Fibroblast of the aortic adventitia (primary cell): ENCODE data around the gene RPS18. TPM values are rescaled to one million over a fixed set of nuclear protein-coding genes. Genes with fewer than 3 reads are reported as not detected.
A peak's percentile ranks its signal among the peaks of the same experiment; 100 is the strongest.

Experiments used
- DNase-seq: peaks from one replicate; pipeline ENCODE4 v3.0.0-alpha.2; 2010; ENCODE audit warnings: low read depth
- H3K4me3 ChIP-seq: 2 replicates; pipeline ENCODE4 v1.5.1; 2011; ENCODE audit warnings: low read depth, mild to moderate bottlenecking, control low read depth, low read length, moderate library complexity
- CTCF ChIP-seq: IDR thresholded peaks from 2 replicates; pipeline ENCODE4 v1.5.1; 2011; ENCODE audit warnings: mild to moderate bottlenecking, low read length, control low read depth, inconsistent platforms; ENCODE audit not compliant: insufficient read depth
- total RNA-seq: library from RNA; depleted of rRNA; stranded (reverse); fragments of >200 nt; gene quantifications from 2 replicates; pipeline ENCODE4 v1.2.3, GENCODE V29; 2012; ENCODE audit warnings: low replicate concordance

RPS18 gene
- total RNA-seq, 1 donor = 4,237 TPM

- TF ChIP-seq CTCF = no peak
- no peak overlapping the region for H3K4me3 ChIP-seq
- DNase-seq = no peak
Observed at GRCh38 chr6:33292996-33293682, 21.3 kb downstream of the RPS18 start.

DNA sequence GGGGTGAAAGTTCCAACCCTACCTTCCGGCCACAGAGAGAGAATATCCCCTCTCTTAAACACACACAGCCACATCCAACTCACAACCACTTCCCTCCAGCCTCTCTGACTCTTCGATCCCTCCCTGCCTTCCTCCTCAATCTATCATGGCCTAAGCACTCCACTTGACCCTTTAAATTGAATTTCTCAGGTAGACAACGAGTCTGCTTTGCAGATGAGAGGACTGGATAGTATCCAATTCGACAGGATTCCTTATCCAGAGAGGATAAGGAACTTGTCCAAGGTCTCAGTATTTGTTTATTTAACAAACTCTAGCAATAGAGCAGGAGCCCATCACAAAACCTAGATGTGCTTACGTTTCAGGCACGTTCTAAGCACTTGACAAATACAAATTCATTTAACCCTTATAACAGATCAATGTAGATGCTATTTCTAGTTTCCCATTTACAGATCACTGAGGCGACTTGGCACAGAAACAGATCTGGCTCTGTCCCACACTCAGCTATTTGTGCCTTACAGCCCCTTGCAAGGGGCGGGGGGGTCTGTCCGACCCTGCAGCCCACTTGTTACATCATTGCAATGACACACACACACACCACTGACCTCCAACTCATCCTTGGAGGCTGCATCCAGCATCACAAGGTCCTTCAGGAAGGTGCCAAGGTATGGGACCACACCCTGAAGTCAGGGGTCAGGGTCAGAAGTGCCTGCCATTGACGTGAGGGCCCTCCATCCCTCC lies 22.4 kb downstream of the RPS18 start:
- DNase-seq = no peak
- no peak overlapping the region for H3K4me3 ChIP-seq
- no peak for TF ChIP-seq CTCF

- DNase-seq = no peak
- no peak overlapping the region for H3K4me3 ChIP-seq
- TF ChIP-seq CTCF = no peak
Observed at GRCh38 chr6:33295621-33296369, 23.9 kb downstream of the RPS18 start.

DNA sequence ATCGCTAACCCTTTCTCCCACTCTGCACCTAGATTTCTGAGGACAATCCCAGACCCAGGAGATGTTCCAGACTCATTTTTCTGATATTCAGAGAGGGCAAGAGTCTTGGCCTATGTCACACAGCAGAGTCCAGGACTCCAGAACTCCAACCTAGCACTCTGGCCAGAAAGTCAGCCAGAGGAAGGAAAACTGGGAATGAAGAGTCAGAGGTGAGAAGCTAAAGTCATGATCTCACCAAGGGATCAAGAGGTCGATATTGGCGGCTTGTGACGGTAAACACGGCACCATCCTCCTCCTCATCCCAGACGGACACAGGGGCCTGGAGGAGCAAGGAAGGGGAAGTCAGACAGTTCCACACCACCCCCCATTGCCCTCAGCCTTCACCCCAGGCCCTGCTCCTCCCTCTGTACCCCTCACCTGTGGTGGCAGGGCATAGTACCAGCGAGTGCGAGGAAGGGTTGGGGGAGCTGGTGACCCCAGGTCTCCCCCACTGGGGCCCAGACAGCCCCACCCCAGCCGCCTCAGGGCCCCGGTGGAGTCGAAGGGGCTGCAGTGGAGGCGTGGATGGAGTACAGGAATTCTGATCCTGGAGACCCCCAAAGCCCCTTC lies 25.0 kb downstream of the RPS18 start:
- no peak for TF ChIP-seq CTCF
- H3K4me3 ChIP-seq = peak overlapping the region; percentile 75

GRCh38 chr6:33297406-33297955 lies 25.6 kb downstream of the RPS18 start:
- peak overlapping the region; percentile 75 for H3K4me3 ChIP-seq
- TF ChIP-seq CTCF = no peak
- no peak for DNase-seq

More for the DNA sequence above, 25.0 kb downstream of the RPS18 start:
- DNase-seq = no peak
